Keratinocyte (primary cell): ENCODE measurements around the gene RHOJ. TPM values are rescaled to one million over a fixed set of nuclear protein-coding genes. Genes with fewer than 3 reads are reported as not detected.

ENCODE experiments used
- DNase-seq: peaks from one replicate; pipeline ENCODE4 v3.0.0-alpha.2; 2011; ENCODE audit warnings: low read depth, missing footprints, low spot score
- FAIRE-seq: peaks from 2 replicates; lab custom pipeline; 2011; peaks lifted over from hg19 to GRCh38; lab: Jason Lieb, UNC
- H2AFZ ChIP-seq: 2 replicates; pipeline ENCODE4 v1.6.0; 2012; ENCODE audit warnings: low read length, control low read depth, inconsistent platforms; ENCODE audit not compliant: control insufficient read depth
- H3K27ac ChIP-seq: 2 replicates; pipeline ENCODE4 v1.5.1; 2011; ENCODE audit warnings: low read length; ENCODE audit not compliant: control insufficient read depth, insufficient read depth
- H3K27me3 ChIP-seq: 3 replicates; pipeline ENCODE4 v1.6.0; 2011; ENCODE audit warnings: low read length; ENCODE audit not compliant: control insufficient read depth, insufficient read depth; ENCODE audit errors: extremely low read depth
- H3K36me3 ChIP-seq, 2 experiments: 2 replicates in 1 of 2; 3 replicates in 1 of 2; pipeline ENCODE4 v1.5.1; 2011; ENCODE audit warnings: low read length in 2 of 2, mild to moderate bottlenecking in 1 of 2; ENCODE audit not compliant: control insufficient read depth in 2 of 2, insufficient read depth in 2 of 2; ENCODE audit errors: extremely low read depth in 1 of 2
- H3K4me1 ChIP-seq: 3 replicates; pipeline ENCODE4 v1.5.1; 2011; ENCODE audit warnings: low read length; ENCODE audit not compliant: control insufficient read depth, insufficient read depth; ENCODE audit errors: extremely low read depth
- H3K4me2 ChIP-seq: 3 replicates; pipeline ENCODE4 v1.6.0; 2011; ENCODE audit warnings: low read depth, low read length; ENCODE audit not compliant: control insufficient read depth, insufficient read depth; ENCODE audit errors: extremely low read depth
- H3K4me3 ChIP-seq, 3 experiments: fragments of 200-600 bp in 1 of 3; sonication (generic) in 1 of 3; 2 replicates in 2 of 3; 3 replicates in 1 of 3; pipeline ENCODE4 v1.5.1; 2011 to 2016; ENCODE audit warnings: low read length in 3 of 3, mild to moderate bottlenecking in 3 of 3, control low read depth in 2 of 3, inconsistent platforms in 1 of 3, low read depth in 1 of 3, mixed read lengths in 1 of 3, mixed run types in 1 of 3, moderate library complexity in 1 of 3; ENCODE audit not compliant: control insufficient read depth in 2 of 3, insufficient read depth in 2 of 3; ENCODE audit errors: extremely low read depth in 1 of 3
- H3K79me2 ChIP-seq: 2 replicates; pipeline ENCODE4 v1.6.0; 2012; ENCODE audit warnings: low read length; ENCODE audit not compliant: control insufficient read depth, insufficient read depth
- H3K9ac ChIP-seq: 3 replicates; pipeline ENCODE4 v1.6.0; 2011; ENCODE audit warnings: low read length; ENCODE audit not compliant: control insufficient read depth, insufficient read depth; ENCODE audit errors: extremely low read depth
- H3K9me1 ChIP-seq: 3 replicates; pipeline ENCODE4 v1.6.0; 2011; ENCODE audit warnings: low read length; ENCODE audit not compliant: control insufficient read depth, insufficient read depth; ENCODE audit errors: extremely low read depth
- H3K9me3 ChIP-seq: 2 replicates; pipeline ENCODE4 v1.5.1; 2012; ENCODE audit warnings: low read depth, low read length; ENCODE audit not compliant: control insufficient read depth
- H4K20me1 ChIP-seq: 3 replicates; pipeline ENCODE4 v1.6.0; 2011; ENCODE audit warnings: low read length; ENCODE audit not compliant: control insufficient read depth, insufficient read depth; ENCODE audit errors: extremely low read depth
- EZH2 ChIP-seq: IDR thresholded peaks from one replicate; pipeline ENCODE4 v1.6.1; 2012; ENCODE audit warnings: inconsistent platforms, mild to moderate bottlenecking, low read length, moderate library complexity
- dilution Hi-C: fragments of 300-500 bp; cut with MboI; formaldehyde crosslinking; loops from one replicate; pipeline ENCODE4 v1.7.0; 2020; ENCODE audit warnings: low sequenced_read_pairs; ENCODE audit not compliant: extremely low pct_ligation_motif_present
- polyA plus RNA-seq, 5 experiments: library from polyadenylated mRNA; depleted of rRNA in 3 of 5; stranded (reverse) in 3 of 5; stranded (forward) in 1 of 5; unstranded in 1 of 5; fragments of >200 nt; gene quantifications; 1 replicate in 1 of 5; 2 replicates in 3 of 5; 3 replicates in 1 of 5; pipeline versions ENCODE4 v1.2.1 to v1.2.3, GENCODE V29; 2011 to 2012; ENCODE audit warnings: missing spikeins in 2 of 5, low read depth in 1 of 5, low replicate concordance in 1 of 5
- TF ChIP-seq, protein P1 (sequence below), 3 experiments: IDR thresholded peaks in 1 of 3; conservative IDR thresholded peaks in 1 of 3; optimal IDR thresholded peaks in 1 of 3; 2 replicates in 2 of 3; 3 replicates in 1 of 3; pipeline versions ENCODE3 to v1.5.1; 2011; ENCODE audit warnings: low read length in 3 of 3, mild to moderate bottlenecking in 3 of 3, moderate library complexity in 2 of 3, control low read depth in 1 of 3, inconsistent platforms in 1 of 3; ENCODE audit not compliant: insufficient read depth in 2 of 3; ENCODE audit errors: extremely low read depth in 1 of 3

RHOJ gene
- polyA plus RNA-seq, 1 donor (not counting 4 experiments of a cell fraction or from before 2014, with no cell fraction given): 0.46 TPM

DNA sequence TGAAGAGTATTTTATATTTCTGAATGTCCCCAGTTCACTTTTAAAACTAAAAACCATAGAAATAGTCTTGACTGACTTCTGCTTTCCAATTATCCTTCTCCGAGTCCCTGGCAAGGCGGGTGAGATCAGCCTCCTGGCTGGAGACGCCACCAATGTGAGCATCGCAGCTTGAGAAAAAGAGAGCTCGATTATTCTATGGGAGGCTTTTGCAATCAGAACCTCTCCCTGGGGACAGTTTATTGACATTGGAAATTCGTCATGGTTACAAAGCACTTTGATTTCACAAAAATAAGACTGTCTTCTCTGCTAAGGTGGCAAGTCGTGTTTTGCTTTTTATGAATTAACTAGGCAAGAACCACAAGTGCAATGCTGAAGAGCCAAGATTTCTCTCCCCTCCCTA, 138.1 kb downstream of the RHOJ start:
- H3K9ac ChIP-seq: no peak overlapping the region
- FAIRE-seq: no peak
- DNase-seq: no peak
- TF ChIP-seq EZH2: no peak
- TF ChIP-seq, protein P1, sequence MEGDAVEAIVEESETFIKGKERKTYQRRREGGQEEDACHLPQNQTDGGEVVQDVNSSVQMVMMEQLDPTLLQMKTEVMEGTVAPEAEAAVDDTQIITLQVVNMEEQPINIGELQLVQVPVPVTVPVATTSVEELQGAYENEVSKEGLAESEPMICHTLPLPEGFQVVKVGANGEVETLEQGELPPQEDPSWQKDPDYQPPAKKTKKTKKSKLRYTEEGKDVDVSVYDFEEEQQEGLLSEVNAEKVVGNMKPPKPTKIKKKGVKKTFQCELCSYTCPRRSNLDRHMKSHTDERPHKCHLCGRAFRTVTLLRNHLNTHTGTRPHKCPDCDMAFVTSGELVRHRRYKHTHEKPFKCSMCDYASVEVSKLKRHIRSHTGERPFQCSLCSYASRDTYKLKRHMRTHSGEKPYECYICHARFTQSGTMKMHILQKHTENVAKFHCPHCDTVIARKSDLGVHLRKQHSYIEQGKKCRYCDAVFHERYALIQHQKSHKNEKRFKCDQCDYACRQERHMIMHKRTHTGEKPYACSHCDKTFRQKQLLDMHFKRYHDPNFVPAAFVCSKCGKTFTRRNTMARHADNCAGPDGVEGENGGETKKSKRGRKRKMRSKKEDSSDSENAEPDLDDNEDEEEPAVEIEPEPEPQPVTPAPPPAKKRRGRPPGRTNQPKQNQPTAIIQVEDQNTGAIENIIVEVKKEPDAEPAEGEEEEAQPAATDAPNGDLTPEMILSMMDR (optimal IDR thresholded peaks at IDR 0.05 in 1 of 3, IDR thresholded peaks at IDR 0.05 in 1 of 3, conservative IDR thresholded peaks at IDR 0.05 in 1 of 3; ENCODE audit: extremely low read depth in 1 of 3, insufficient read depth in 2 of 3, low read length in 3 of 3): no peak
- no peak overlapping the region for H3K27ac ChIP-seq
- peaks cover 5% of the 10 kb centered on the region for H3K27me3 ChIP-seq
- no peaks in the 10 kb centered on the region for H3K4me1 ChIP-seq
- no peak overlapping the region for H3K4me2 ChIP-seq
- dilution Hi-C loops: no loop called here
- no peak overlapping the region for H2AFZ ChIP-seq
- no peaks in the 10 kb centered on the region for H4K20me1 ChIP-seq
- H3K9me3 ChIP-seq: no peaks in the 10 kb centered on the region
- no peak overlapping the region for H3K4me3 ChIP-seq
- H3K79me2 ChIP-seq: no peaks in the 10 kb centered on the region
- no peaks in the 10 kb centered on the region for H3K36me3 ChIP-seq
- H3K9me1 ChIP-seq: no peaks in the 10 kb centered on the region

Other genes with a start within 250 kb of the RHOJ start
- 0.02 to 0.04 TPM (median 0.03 TPM) in 3 replicates for gene KCNH5, start 159.0 kb upstream of the RHOJ start, polyA plus RNA-seq
- not detected in 3 replicates for gene GPHB5, start 114.5 kb downstream of the RHOJ start, polyA plus RNA-seq